Measurements from ENCODE around the gene CCL28.
"Not testable (repeated sequence)": the region's sequence is repeated elsewhere in the genome, so short reads cannot be mapped to it uniquely, and the experiment has no call there.

Gene CCL28

GRCh38 chr5:43421450-43422133, 9.4 kb upstream of the CCL28 start:
- peak in 1 of 2 experiments; percentile 55 for DNase-seq (ENCODE audit: low read depth in 1 of 2, low spot score in 1 of 2)
- in situ Hi-C loops (cut with HindIII; ENCODE audit: low pct_unique_long_range_greater_than_20kb, low sequenced_read_pairs): no loop called here
- no peak for TF ChIP-seq JUND (IDR thresholded peaks at IDR 0.05; ENCODE audit: low read depth)

GRCh38 chr5:43420241-43420640, 8.1 kb upstream of the CCL28 start:
- DNase-seq (ENCODE audit: low read depth in 1 of 2, low spot score in 1 of 2): no peak
- in situ Hi-C loops (cut with HindIII; ENCODE audit: low pct_unique_long_range_greater_than_20kb, low sequenced_read_pairs): no loop called here
- TF ChIP-seq JUND (IDR thresholded peaks at IDR 0.05; ENCODE audit: low read depth): no peak

- no peak for TF ChIP-seq JUND (IDR thresholded peaks at IDR 0.05; ENCODE audit: low read depth)
- in situ Hi-C loops (cut with HindIII; ENCODE audit: low pct_unique_long_range_greater_than_20kb, low sequenced_read_pairs): no loop called here
- DNase-seq (ENCODE audit: low read depth in 1 of 2, low spot score in 1 of 2): no peak
Observed at GRCh38 chr5:43418561-43418960, 6.4 kb upstream of the CCL28 start.

GRCh38 chr5:43416803-43417394, 4.7 kb upstream of the CCL28 start:
- DNase-seq (ENCODE audit: low read depth in 1 of 2, low spot score in 1 of 2): peak in 1 of 2 experiments; percentile 91
- in situ Hi-C loops (cut with HindIII; ENCODE audit: low pct_unique_long_range_greater_than_20kb, low sequenced_read_pairs): no loop called here
- TF ChIP-seq JUND (IDR thresholded peaks at IDR 0.05; ENCODE audit: low read depth): no peak

GRCh38 chr5:43415935-43416802, 4.0 kb upstream of the CCL28 start:
- in situ Hi-C loops (cut with HindIII; ENCODE audit: low pct_unique_long_range_greater_than_20kb, low sequenced_read_pairs): no loop called here

GRCh38 chr5:43413966-43414365, 1.8 kb upstream of the CCL28 start:
- TF ChIP-seq JUND (IDR thresholded peaks at IDR 0.05; ENCODE audit: low read depth): peak; percentile 77
- in situ Hi-C loops (cut with HindIII; ENCODE audit: low pct_unique_long_range_greater_than_20kb, low sequenced_read_pairs): no loop called here
- DNase-seq (ENCODE audit: low read depth in 1 of 2, low spot score in 1 of 2): peak in 1 of 2 experiments; percentile 95

More at GRCh38 chr5:43415935-43416802, 4.0 kb upstream of the CCL28 start:
- no peak for TF ChIP-seq JUND (IDR thresholded peaks at IDR 0.05; ENCODE audit: low read depth)
- DNase-seq (ENCODE audit: low read depth in 1 of 2, low spot score in 1 of 2): no peak

GRCh38 chr5:43412644-43413043, 453 bp upstream of the CCL28 start:
- in situ Hi-C loops (cut with HindIII; ENCODE audit: low pct_unique_long_range_greater_than_20kb, low sequenced_read_pairs): no loop called here
- no peak for TF ChIP-seq JUND (IDR thresholded peaks at IDR 0.05; ENCODE audit: low read depth)
- no peak for DNase-seq (ENCODE audit: low read depth in 1 of 2, low spot score in 1 of 2)

- peak in 1 of 2 experiments; percentile 69 for DNase-seq (ENCODE audit: low read depth in 1 of 2, low spot score in 1 of 2)
- TF ChIP-seq JUND (IDR thresholded peaks at IDR 0.05; ENCODE audit: low read depth): no peak
- in situ Hi-C loops (cut with HindIII; ENCODE audit: low pct_unique_long_range_greater_than_20kb, low sequenced_read_pairs): no loop called here
Observed at GRCh38 chr5:43411495-43411894, 696 bp downstream of the CCL28 start.

GRCh38 chr5:43410414-43410813, 1.8 kb downstream of the CCL28 start:
- in situ Hi-C loops (cut with HindIII; ENCODE audit: low pct_unique_long_range_greater_than_20kb, low sequenced_read_pairs): no loop called here
- TF ChIP-seq JUND (IDR thresholded peaks at IDR 0.05; ENCODE audit: low read depth): no peak
- no peak for DNase-seq (ENCODE audit: low read depth in 1 of 2, low spot score in 1 of 2)

GRCh38 chr5:43409809-43410271, 2.4 kb downstream of the CCL28 start:
- DNase-seq (ENCODE audit: low read depth in 1 of 2, low spot score in 1 of 2): peak in 1 of 2 experiments; percentile 90
- TF ChIP-seq JUND (IDR thresholded peaks at IDR 0.05; ENCODE audit: low read depth): peak; percentile 93
- in situ Hi-C loops (cut with HindIII; ENCODE audit: low pct_unique_long_range_greater_than_20kb, low sequenced_read_pairs): no loop called here

- in situ Hi-C loops (cut with HindIII; ENCODE audit: low pct_unique_long_range_greater_than_20kb, low sequenced_read_pairs); DNase-seq (ENCODE audit: low read depth in 1 of 2, low spot score in 1 of 2): not testable (repeated sequence)
Observed at GRCh38 chr5:43402524-43403066, 9.6 kb downstream of the CCL28 start.

GRCh38 chr5:43401827-43402226, 10.4 kb downstream of the CCL28 start:
- in situ Hi-C loops (cut with HindIII; ENCODE audit: low pct_unique_long_range_greater_than_20kb, low sequenced_read_pairs): no loop called here
- peak; percentile 58 to 84 for DNase-seq (ENCODE audit: low read depth in 1 of 2, low spot score in 1 of 2)
- no peak for TF ChIP-seq JUND (IDR thresholded peaks at IDR 0.05; ENCODE audit: low read depth)
